GM23338 (cell line): Measurements from ENCODE around the gene MYO1D. TPM values are rescaled to one million over a fixed set of nuclear protein-coding genes. Genes with fewer than 3 reads are reported as not detected.

Experiments
- ATAC-seq: fragments of 200-7000 bp; cut with Tn5 transposase; 3 replicates; pipeline ENCODE4 v1.9.1; 2020
- DNase-seq: peaks from one replicate; pipeline ENCODE4 v3.0.0-alpha.2; 2015; ENCODE audit warnings: low spot score
- H2AFZ ChIP-seq: fragments of 200-600 bp; sonication (generic); 2 replicates; pipeline ENCODE4 v1.8.0; 2016; ENCODE audit warnings: antibody characterized with exemption, mild to moderate bottlenecking, moderate library complexity
- H3F3A ChIP-seq: fragments of 200-600 bp; sonication (generic); replicated peaks from 2 replicates; pipeline ENCODE4 v1.8.0; 2017; ENCODE audit warnings: antibody characterized with exemption, mixed run types, low read depth
- H3K27ac ChIP-seq: fragments of 200-600 bp; sonication (generic); 2 replicates; pipeline ENCODE4 v1.6.1; 2016; ENCODE audit warnings: low read depth
- H3K27me3 ChIP-seq: fragments of 200-600 bp; sonication (generic); 2 replicates; pipeline ENCODE4 v1.8.0; 2016; ENCODE audit warnings: mild to moderate bottlenecking, mixed run types, moderate library complexity; ENCODE audit not compliant: insufficient read depth
- H3K36me3 ChIP-seq: fragments of 200-600 bp; sonication (generic); 2 replicates; pipeline ENCODE4 v1.8.0; 2016; ENCODE audit warnings: mild to moderate bottlenecking; ENCODE audit not compliant: insufficient read depth
- H3K4me1 ChIP-seq: fragments of 200-600 bp; sonication (generic); 2 replicates; pipeline ENCODE4 v1.8.0; 2016; ENCODE audit warnings: mild to moderate bottlenecking, moderate library complexity; ENCODE audit not compliant: insufficient read depth
- H3K4me2 ChIP-seq: fragments of 200-600 bp; sonication (generic); 2 replicates; pipeline ENCODE4 v1.7.1; 2017; ENCODE audit warnings: mixed run types
- H3K4me3 ChIP-seq: fragments of 200-600 bp; sonication (generic); 2 replicates; pipeline ENCODE4 v1.6.1; 2016; ENCODE audit warnings: mixed run types
- H3K79me2 ChIP-seq: fragments of 200-600 bp; sonication (generic); replicated peaks from 2 replicates; pipeline ENCODE4 v1.8.0; 2017; ENCODE audit warnings: mild to moderate bottlenecking; ENCODE audit not compliant: insufficient read depth
- H3K9me2 ChIP-seq: fragments of 200-600 bp; sonication (generic); 2 replicates; pipeline ENCODE4 v1.8.0; 2017; ENCODE audit not compliant: insufficient read depth
- H4K20me1 ChIP-seq: fragments of 200-600 bp; sonication (generic); replicated peaks from 2 replicates; pipeline ENCODE4 v1.8.0; 2017; ENCODE audit warnings: mild to moderate bottlenecking; ENCODE audit not compliant: insufficient read depth
- H3K27ac Mint-ChIP-seq: 2 replicates; pipeline ENCODE4 v1.8.0; 2020; ENCODE audit warnings: inconsistent platforms, mild to moderate bottlenecking, moderate library complexity, mixed read lengths
- H3K27me3 Mint-ChIP-seq: 3 replicates; pipeline ENCODE4 v1.8.0; 2022; ENCODE audit warnings: low read depth, mild to moderate bottlenecking, moderate library complexity, mixed read lengths, inconsistent platforms; ENCODE audit not compliant: insufficient read depth, poor library complexity
- H3K36me3 Mint-ChIP-seq: 3 replicates; pipeline ENCODE4 v1.8.0; 2021; ENCODE audit warnings: low read depth, mild to moderate bottlenecking, inconsistent platforms, moderate library complexity, mixed read lengths
- H3K4me1 Mint-ChIP-seq: 3 replicates; pipeline ENCODE4 v1.8.0; 2020; ENCODE audit warnings: mild to moderate bottlenecking, inconsistent platforms, mixed read lengths
- H3K4me3 Mint-ChIP-seq: 3 replicates; pipeline ENCODE4 v1.8.0; 2021; ENCODE audit warnings: moderate library complexity, mild to moderate bottlenecking, inconsistent platforms, mixed read lengths
- H3K9me3 Mint-ChIP-seq: 3 replicates; pipeline ENCODE4 v1.8.0; 2020; ENCODE audit warnings: moderate library complexity, mild to moderate bottlenecking, inconsistent platforms, mixed read lengths
- CREB1 ChIP-seq: fragments of 250-450 bp; sonication (Bioruptor Pico); IDR thresholded peaks from 2 replicates; pipeline ENCODE4 v1.5.0; 2020; ENCODE audit warnings: low read depth, mild to moderate bottlenecking, moderate library complexity
- EZH2 ChIP-seq: fragments of 200-600 bp; sonication (generic); IDR thresholded peaks from one replicate; pipeline ENCODE4 v1.8.0; 2017; ENCODE audit warnings: antibody characterized with exemption, mild to moderate bottlenecking, low read depth; ENCODE audit not compliant: unreplicated experiment
- EZH2phosphoT487 ChIP-seq: fragments of 200-600 bp; sonication (generic); IDR thresholded peaks from one replicate; pipeline ENCODE4 v1.8.1; 2018; ENCODE audit warnings: antibody characterized with exemption; ENCODE audit not compliant: unreplicated experiment
- JUNB ChIP-seq: IDR thresholded peaks from one replicate; pipeline ENCODE4 v1.6.1; 2016; ENCODE audit warnings: antibody characterized with exemption; ENCODE audit not compliant: unreplicated experiment
- NANOG ChIP-seq: IDR thresholded peaks from 2 replicates; pipeline ENCODE4 v1.6.1; 2016; ENCODE audit warnings: antibody characterized with exemption, borderline replicate concordance
- POLR2AphosphoS5 ChIP-seq: IDR thresholded peaks from 2 replicates; pipeline ENCODE4 v1.6.1; 2016; ENCODE audit warnings: antibody characterized with exemption, low read depth
- STAT1 ChIP-seq: IDR thresholded peaks from one replicate; pipeline ENCODE4 v1.6.1; 2016; ENCODE audit warnings: antibody characterized with exemption; ENCODE audit not compliant: unreplicated experiment
- ZNF114 ChIP-seq: fragments of 250-450 bp; sonication (Bioruptor Pico); IDR thresholded peaks from 2 replicates; pipeline ENCODE4 v1.5.0; 2020; ENCODE audit warnings: mild to moderate bottlenecking, moderate library complexity
- ZNF331 ChIP-seq: fragments of 250-450 bp; sonication (Bioruptor Pico); IDR thresholded peaks from 2 replicates; pipeline ENCODE4 v1.5.0; 2020; ENCODE audit warnings: low read depth, mild to moderate bottlenecking, moderate library complexity
- polyA plus RNA-seq: library from polyadenylated mRNA; unstranded; fragments of >200 nt; fragmentation: Nextera tagmentation; extraction: Ambion mirVana; gene quantifications from 2 replicates; pipeline ENCODE4 v1.2.1, GENCODE V29; 2016
- total RNA-seq: library from RNA; depleted of rRNA; stranded (reverse); fragments of >200 nt; shearing (Covaris generic); gene quantifications from 2 replicates; pipeline ENCODE4 v1.2.3, GENCODE V29; 2014
- TF ChIP-seq, protein P1 (sequence below): fragments of 250-450 bp; sonication (Bioruptor Pico); IDR thresholded peaks from 2 replicates; pipeline ENCODE4 v1.5.0; 2020; ENCODE audit warnings: mild to moderate bottlenecking, moderate library complexity
- TF ChIP-seq, protein P2 (sequence below): IDR thresholded peaks from 2 replicates; pipeline ENCODE4 v1.6.1; 2016; ENCODE audit warnings: antibody characterized with exemption
- TF ChIP-seq, protein P3 (sequence below): IDR thresholded peaks from one replicate; pipeline ENCODE4 v1.6.1; 2018; ENCODE audit warnings: antibody characterized with exemption; ENCODE audit not compliant: unreplicated experiment
- TF ChIP-seq, protein P4 (sequence below), 2 experiments: fragments of 200-600 bp in 1 of 2; sonication (generic) in 1 of 2; conservative IDR thresholded peaks; 2 replicates each; pipeline versions ENCODE4 v1.5.1 to v1.6.1; 2016 to 2017; ENCODE audit warnings: antibody characterized with exemption in 2 of 2, low read depth in 2 of 2, mild to moderate bottlenecking in 2 of 2, moderate library complexity in 1 of 2

MYO1D gene
- total and polyA plus RNA-seq, 2 experiments from 2014 or later, result 8.6 to 28.6 TPM

DNA sequence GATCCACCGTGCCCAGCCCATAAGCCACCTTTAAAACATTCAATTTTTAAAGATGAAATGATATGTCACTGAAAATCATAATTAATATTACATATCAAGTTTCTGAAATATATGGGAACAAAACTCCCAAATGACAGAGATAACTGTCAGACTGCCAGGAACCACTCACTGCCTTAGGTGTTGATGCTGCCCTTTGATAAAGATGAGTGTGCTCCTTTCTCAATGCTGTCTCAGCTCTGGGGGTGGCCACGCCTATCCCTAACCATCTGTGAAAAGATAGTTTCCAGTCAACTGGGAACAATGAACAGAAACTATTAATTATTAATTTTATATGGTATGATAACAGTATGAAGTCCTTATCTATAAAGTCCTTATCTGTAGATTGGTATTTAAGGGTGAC lies 177.7 kb downstream of the MYO1D start:
- H3K27me3 Mint-ChIP-seq, result no peaks in the 10 kb centered on the region
- TF ChIP-seq, protein P1, sequence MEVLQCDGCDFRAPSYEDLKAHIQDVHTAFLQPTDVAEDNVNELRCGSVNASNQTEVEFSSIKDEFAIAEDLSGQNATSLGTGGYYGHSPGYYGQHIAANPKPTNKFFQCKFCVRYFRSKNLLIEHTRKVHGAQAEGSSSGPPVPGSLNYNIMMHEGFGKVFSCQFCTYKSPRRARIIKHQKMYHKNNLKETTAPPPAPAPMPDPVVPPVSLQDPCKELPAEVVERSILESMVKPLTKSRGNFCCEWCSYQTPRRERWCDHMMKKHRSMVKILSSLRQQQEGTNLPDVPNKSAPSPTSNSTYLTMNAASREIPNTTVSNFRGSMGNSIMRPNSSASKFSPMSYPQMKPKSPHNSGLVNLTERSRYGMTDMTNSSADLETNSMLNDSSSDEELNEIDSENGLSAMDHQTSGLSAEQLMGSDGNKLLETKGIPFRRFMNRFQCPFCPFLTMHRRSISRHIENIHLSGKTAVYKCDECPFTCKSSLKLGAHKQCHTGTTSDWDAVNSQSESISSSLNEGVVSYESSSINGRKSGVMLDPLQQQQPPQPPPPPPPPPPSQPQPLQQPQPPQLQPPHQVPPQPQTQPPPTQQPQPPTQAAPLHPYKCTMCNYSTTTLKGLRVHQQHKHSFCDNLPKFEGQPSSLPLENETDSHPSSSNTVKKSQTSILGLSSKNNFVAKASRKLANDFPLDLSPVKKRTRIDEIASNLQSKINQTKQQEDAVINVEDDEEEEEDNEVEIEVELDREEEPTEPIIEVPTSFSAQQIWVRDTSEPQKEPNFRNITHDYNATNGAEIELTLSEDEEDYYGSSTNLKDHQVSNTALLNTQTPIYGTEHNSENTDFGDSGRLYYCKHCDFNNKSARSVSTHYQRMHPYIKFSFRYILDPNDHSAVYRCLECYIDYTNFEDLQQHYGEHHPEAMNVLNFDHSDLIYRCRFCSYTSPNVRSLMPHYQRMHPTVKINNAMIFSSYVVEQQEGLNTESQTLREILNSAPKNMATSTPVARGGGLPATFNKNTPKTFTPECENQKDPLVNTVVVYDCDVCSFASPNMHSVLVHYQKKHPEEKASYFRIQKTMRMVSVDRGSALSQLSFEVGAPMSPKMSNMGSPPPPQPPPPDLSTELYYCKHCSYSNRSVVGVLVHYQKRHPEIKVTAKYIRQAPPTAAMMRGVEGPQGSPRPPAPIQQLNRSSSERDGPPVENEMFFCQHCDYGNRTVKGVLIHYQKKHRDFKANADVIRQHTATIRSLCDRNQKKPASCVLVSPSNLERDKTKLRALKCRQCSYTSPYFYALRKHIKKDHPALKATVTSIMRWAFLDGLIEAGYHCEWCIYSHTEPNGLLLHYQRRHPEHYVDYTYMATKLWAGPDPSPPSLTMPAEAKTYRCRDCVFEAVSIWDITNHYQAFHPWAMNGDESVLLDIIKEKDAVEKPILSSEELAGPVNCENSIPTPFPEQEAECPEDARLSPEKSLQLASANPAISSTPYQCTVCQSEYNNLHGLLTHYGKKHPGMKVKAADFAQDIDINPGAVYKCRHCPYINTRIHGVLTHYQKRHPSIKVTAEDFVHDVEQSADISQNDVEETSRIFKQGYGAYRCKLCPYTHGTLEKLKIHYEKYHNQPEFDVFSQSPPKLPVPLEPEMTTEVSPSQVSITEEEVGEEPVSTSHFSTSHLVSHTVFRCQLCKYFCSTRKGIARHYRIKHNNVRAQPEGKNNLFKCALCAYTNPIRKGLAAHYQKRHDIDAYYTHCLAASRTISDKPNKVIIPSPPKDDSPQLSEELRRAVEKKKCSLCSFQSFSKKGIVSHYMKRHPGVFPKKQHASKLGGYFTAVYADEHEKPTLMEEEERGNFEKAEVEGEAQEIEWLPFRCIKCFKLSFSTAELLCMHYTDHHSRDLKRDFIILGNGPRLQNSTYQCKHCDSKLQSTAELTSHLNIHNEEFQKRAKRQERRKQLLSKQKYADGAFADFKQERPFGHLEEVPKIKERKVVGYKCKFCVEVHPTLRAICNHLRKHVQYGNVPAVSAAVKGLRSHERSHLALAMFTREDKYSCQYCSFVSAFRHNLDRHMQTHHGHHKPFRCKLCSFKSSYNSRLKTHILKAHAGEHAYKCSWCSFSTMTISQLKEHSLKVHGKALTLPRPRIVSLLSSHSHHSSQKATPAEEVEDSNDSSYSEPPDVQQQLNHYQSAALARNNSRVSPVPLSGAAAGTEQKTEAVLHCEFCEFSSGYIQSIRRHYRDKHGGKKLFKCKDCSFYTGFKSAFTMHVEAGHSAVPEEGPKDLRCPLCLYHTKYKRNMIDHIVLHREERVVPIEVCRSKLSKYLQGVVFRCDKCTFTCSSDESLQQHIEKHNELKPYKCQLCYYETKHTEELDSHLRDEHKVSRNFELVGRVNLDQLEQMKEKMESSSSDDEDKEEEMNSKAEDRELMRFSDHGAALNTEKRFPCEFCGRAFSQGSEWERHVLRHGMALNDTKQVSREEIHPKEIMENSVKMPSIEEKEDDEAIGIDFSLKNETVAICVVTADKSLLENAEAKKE (CRISPR knock-in tag), result no peak
- TF ChIP-seq NANOG (no peak), POLR2AphosphoS5 (no peak), EZH2 (no peak), EZH2phosphoT487 (no peak), ZNF114 (CRISPR knock-in tag) (no peak), CREB1 (CRISPR knock-in tag) (no peak), STAT1 (no peak), JUNB (no peak), ZNF331 (CRISPR knock-in tag) (no peak)
- TF ChIP-seq, protein P2, sequence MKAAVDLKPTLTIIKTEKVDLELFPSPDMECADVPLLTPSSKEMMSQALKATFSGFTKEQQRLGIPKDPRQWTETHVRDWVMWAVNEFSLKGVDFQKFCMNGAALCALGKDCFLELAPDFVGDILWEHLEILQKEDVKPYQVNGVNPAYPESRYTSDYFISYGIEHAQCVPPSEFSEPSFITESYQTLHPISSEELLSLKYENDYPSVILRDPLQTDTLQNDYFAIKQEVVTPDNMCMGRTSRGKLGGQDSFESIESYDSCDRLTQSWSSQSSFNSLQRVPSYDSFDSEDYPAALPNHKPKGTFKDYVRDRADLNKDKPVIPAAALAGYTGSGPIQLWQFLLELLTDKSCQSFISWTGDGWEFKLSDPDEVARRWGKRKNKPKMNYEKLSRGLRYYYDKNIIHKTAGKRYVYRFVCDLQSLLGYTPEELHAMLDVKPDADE, result no peak
- TF ChIP-seq, protein P3, sequence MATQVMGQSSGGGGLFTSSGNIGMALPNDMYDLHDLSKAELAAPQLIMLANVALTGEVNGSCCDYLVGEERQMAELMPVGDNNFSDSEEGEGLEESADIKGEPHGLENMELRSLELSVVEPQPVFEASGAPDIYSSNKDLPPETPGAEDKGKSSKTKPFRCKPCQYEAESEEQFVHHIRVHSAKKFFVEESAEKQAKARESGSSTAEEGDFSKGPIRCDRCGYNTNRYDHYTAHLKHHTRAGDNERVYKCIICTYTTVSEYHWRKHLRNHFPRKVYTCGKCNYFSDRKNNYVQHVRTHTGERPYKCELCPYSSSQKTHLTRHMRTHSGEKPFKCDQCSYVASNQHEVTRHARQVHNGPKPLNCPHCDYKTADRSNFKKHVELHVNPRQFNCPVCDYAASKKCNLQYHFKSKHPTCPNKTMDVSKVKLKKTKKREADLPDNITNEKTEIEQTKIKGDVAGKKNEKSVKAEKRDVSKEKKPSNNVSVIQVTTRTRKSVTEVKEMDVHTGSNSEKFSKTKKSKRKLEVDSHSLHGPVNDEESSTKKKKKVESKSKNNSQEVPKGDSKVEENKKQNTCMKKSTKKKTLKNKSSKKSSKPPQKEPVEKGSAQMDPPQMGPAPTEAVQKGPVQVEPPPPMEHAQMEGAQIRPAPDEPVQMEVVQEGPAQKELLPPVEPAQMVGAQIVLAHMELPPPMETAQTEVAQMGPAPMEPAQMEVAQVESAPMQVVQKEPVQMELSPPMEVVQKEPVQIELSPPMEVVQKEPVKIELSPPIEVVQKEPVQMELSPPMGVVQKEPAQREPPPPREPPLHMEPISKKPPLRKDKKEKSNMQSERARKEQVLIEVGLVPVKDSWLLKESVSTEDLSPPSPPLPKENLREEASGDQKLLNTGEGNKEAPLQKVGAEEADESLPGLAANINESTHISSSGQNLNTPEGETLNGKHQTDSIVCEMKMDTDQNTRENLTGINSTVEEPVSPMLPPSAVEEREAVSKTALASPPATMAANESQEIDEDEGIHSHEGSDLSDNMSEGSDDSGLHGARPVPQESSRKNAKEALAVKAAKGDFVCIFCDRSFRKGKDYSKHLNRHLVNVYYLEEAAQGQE, result no peak
- TF ChIP-seq, protein P4, sequence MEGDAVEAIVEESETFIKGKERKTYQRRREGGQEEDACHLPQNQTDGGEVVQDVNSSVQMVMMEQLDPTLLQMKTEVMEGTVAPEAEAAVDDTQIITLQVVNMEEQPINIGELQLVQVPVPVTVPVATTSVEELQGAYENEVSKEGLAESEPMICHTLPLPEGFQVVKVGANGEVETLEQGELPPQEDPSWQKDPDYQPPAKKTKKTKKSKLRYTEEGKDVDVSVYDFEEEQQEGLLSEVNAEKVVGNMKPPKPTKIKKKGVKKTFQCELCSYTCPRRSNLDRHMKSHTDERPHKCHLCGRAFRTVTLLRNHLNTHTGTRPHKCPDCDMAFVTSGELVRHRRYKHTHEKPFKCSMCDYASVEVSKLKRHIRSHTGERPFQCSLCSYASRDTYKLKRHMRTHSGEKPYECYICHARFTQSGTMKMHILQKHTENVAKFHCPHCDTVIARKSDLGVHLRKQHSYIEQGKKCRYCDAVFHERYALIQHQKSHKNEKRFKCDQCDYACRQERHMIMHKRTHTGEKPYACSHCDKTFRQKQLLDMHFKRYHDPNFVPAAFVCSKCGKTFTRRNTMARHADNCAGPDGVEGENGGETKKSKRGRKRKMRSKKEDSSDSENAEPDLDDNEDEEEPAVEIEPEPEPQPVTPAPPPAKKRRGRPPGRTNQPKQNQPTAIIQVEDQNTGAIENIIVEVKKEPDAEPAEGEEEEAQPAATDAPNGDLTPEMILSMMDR (conservative IDR thresholded peaks at IDR 0.05; ENCODE audit: low read depth in 2 of 2), result no peak
- no peak for ATAC-seq

More for the DNA sequence above, 177.7 kb downstream of the MYO1D start:
- no peak overlapping the region for H3K4me3 Mint-ChIP-seq
- Histone ChIP-seq H3K36me3 (no peaks in the 10 kb centered on the region), H3K4me3 (no peak overlapping the region), H3K9me2 (peaks cover 4% of the 10 kb centered on the region; the same call in 1 of the 2 replicates), H3K4me1 (no peaks in the 10 kb centered on the region), H3F3A (no peaks in the 10 kb centered on the region), H4K20me1 (no peaks in the 10 kb centered on the region), H3K27me3 (no peaks in the 10 kb centered on the region), H3K4me2 (no peak overlapping the region), H2AFZ (no peak overlapping the region), H3K27ac (no peak overlapping the region), H3K79me2 (no peaks in the 10 kb centered on the region)
- H3K36me3 Mint-ChIP-seq, result peaks cover 18% of the 10 kb centered on the region
- H3K9me3 Mint-ChIP-seq, result peaks cover 14% of the 10 kb centered on the region; the same call in 2 of the 3 replicates
- no peak overlapping the region for H3K27ac Mint-ChIP-seq
- DNase-seq, result no peak
- no peaks in the 10 kb centered on the region for H3K4me1 Mint-ChIP-seq
